Measurements from ENCODE around the gene MRC1.

Gene MRC1

GRCh38 chr10:17808971-17809841, at the start of gene MRC1:
Gene MRC1 (plus strand): TSS chr10:17809348. CDS start chr10:17809466, 118 bp downstream.
- in situ Hi-C loops (cut with MboI; ENCODE audit: low sequenced_read_pairs, unreplicated experiment), result no loop called here
- DNase-seq (ENCODE audit: low spot score), result no peak
- TF ChIP-seq CTCF (IDR thresholded peaks at IDR 0.05; ENCODE audit: borderline replicate concordance, control extremely low read depth, extremely low read depth, insufficient read depth, missing control alignments), result no peak

GRCh38 chr10:17764142-17764541, 45.0 kb upstream of the MRC1 start:
- no peak for TF ChIP-seq CTCF (IDR thresholded peaks at IDR 0.05; ENCODE audit: borderline replicate concordance, control extremely low read depth, extremely low read depth, insufficient read depth, missing control alignments)
- in situ Hi-C loops (cut with MboI; ENCODE audit: low sequenced_read_pairs, unreplicated experiment), result no loop called here
- no peak for DNase-seq (ENCODE audit: low spot score)

GRCh38 chr10:17765602-17766001, 43.5 kb upstream of the MRC1 start:
- no peak for TF ChIP-seq CTCF (IDR thresholded peaks at IDR 0.05; ENCODE audit: borderline replicate concordance, control extremely low read depth, extremely low read depth, insufficient read depth, missing control alignments)

GRCh38 chr10:17766731-17767130, 42.4 kb upstream of the MRC1 start:
- no peak for DNase-seq (ENCODE audit: low spot score)
- no peak for TF ChIP-seq CTCF (IDR thresholded peaks at IDR 0.05; ENCODE audit: borderline replicate concordance, control extremely low read depth, extremely low read depth, insufficient read depth, missing control alignments)
- in situ Hi-C loops (cut with MboI; ENCODE audit: low sequenced_read_pairs, unreplicated experiment), result no loop called here

More at GRCh38 chr10:17765602-17766001, 43.5 kb upstream of the MRC1 start:
- no peak for DNase-seq (ENCODE audit: low spot score)
- in situ Hi-C loops (cut with MboI; ENCODE audit: low sequenced_read_pairs, unreplicated experiment), result no loop called here

- in situ Hi-C loops (cut with MboI; ENCODE audit: low sequenced_read_pairs, unreplicated experiment), result no loop called here
- DNase-seq (ENCODE audit: low spot score), result no peak
- no peak for TF ChIP-seq CTCF (IDR thresholded peaks at IDR 0.05; ENCODE audit: borderline replicate concordance, control extremely low read depth, extremely low read depth, insufficient read depth, missing control alignments)
These were observed 40.7 kb upstream of the MRC1 start for GRCh38 chr10:17768496-17768895.

GRCh38 chr10:17768957-17769356, 40.2 kb upstream of the MRC1 start:
- in situ Hi-C loops (cut with MboI; ENCODE audit: low sequenced_read_pairs, unreplicated experiment), result no loop called here
- no peak for TF ChIP-seq CTCF (IDR thresholded peaks at IDR 0.05; ENCODE audit: borderline replicate concordance, control extremely low read depth, extremely low read depth, insufficient read depth, missing control alignments)
- no peak for DNase-seq (ENCODE audit: low spot score)
